ENCODE data around the gene RNF38. TPM values are rescaled to one million over a fixed set of nuclear protein-coding genes. Genes with fewer than 3 reads are reported as not detected.

RNF38 gene
- total RNA-seq, 1 experiment from 2014 or later = 10.8 TPM

GRCh38 chr9:36358486-36358885 is 41.6 kb downstream of the RNF38 start:
- Mint-ChIP-seq H3K36me3 (ENCODE audit: insufficient read depth, unreplicated experiment) (no peaks in the 10 kb centered on the region), H3K4me1 (ENCODE audit: low read depth, unreplicated experiment) (no peaks in the 10 kb centered on the region), H3K27ac (ENCODE audit: unreplicated experiment) (no peak overlapping the region), H3K4me3 (ENCODE audit: low read depth, unreplicated experiment) (no peak overlapping the region), H3K27me3 (ENCODE audit: unreplicated experiment) (no peaks in the 10 kb centered on the region), H3K9me3 (ENCODE audit: low read depth, unreplicated experiment) (no peaks in the 10 kb centered on the region)
- no peak for DNase-seq
- BruUV-seq (replicated peaks) = no TSS peak
- TF ChIP-seq CTCF (IDR thresholded peaks at IDR 0.05; ENCODE audit: unreplicated experiment) = no peak
- intact Hi-C loops (cut with micrococcal nuclease; ENCODE audit: unreplicated experiment) = no loop called here
- CTCF ChIA-PET = no interaction called here

- H3K9me3 Mint-ChIP-seq (ENCODE audit: low read depth, unreplicated experiment) = no peaks in the 10 kb centered on the region
- H3K4me1 Mint-ChIP-seq (ENCODE audit: low read depth, unreplicated experiment) = no peaks in the 10 kb centered on the region
- intact Hi-C loops (cut with micrococcal nuclease; ENCODE audit: unreplicated experiment) = no loop called here
- H3K36me3 Mint-ChIP-seq (ENCODE audit: insufficient read depth, unreplicated experiment) = no peaks in the 10 kb centered on the region
- H3K4me3 Mint-ChIP-seq (ENCODE audit: low read depth, unreplicated experiment) = no peak overlapping the region
- no peak for TF ChIP-seq CTCF (IDR thresholded peaks at IDR 0.05; ENCODE audit: unreplicated experiment)
- no TSS peak for BruUV-seq (replicated peaks)
- H3K27ac Mint-ChIP-seq (ENCODE audit: unreplicated experiment) = no peak overlapping the region
- no peak for DNase-seq
- H3K27me3 Mint-ChIP-seq (ENCODE audit: unreplicated experiment) = no peaks in the 10 kb centered on the region
- CTCF ChIA-PET = no interaction called here
Observed at GRCh38 chr9:36357639-36358038, 42.4 kb downstream of the RNF38 start.

- DNase-seq = no peak
- no peaks in the 10 kb centered on the region for H3K9me3 Mint-ChIP-seq (ENCODE audit: low read depth, unreplicated experiment)
- intact Hi-C loops (cut with micrococcal nuclease; ENCODE audit: unreplicated experiment) = no loop called here
- H3K27ac Mint-ChIP-seq (ENCODE audit: unreplicated experiment) = no peak overlapping the region
- no peaks in the 10 kb centered on the region for H3K4me1 Mint-ChIP-seq (ENCODE audit: low read depth, unreplicated experiment)
- BruUV-seq (replicated peaks) = no TSS peak
- CTCF ChIA-PET = interaction anchor here (0.6 kb wide), 1 partner anchor 189 kb away, joined by 3 read pairs; no protein-coding TSS in a partner anchor
- H3K36me3 Mint-ChIP-seq (ENCODE audit: insufficient read depth, unreplicated experiment) = no peaks in the 10 kb centered on the region
- no peaks in the 10 kb centered on the region for H3K27me3 Mint-ChIP-seq (ENCODE audit: unreplicated experiment)
- H3K4me3 Mint-ChIP-seq (ENCODE audit: low read depth, unreplicated experiment) = no peak overlapping the region
- TF ChIP-seq CTCF (IDR thresholded peaks at IDR 0.05; ENCODE audit: unreplicated experiment) = no peak
Observed at GRCh38 chr9:36346569-36346968, 53.5 kb downstream of the RNF38 start.

GRCh38 chr9:36345103-36345846 is 54.8 kb downstream of the RNF38 start:
- Mint-ChIP-seq H3K36me3 (ENCODE audit: insufficient read depth, unreplicated experiment) (no peaks in the 10 kb centered on the region), H3K27me3 (ENCODE audit: unreplicated experiment) (no peaks in the 10 kb centered on the region), H3K9me3 (ENCODE audit: low read depth, unreplicated experiment) (no peaks in the 10 kb centered on the region), H3K4me1 (ENCODE audit: low read depth, unreplicated experiment) (no peaks in the 10 kb centered on the region), H3K27ac (ENCODE audit: unreplicated experiment) (no peak overlapping the region), H3K4me3 (ENCODE audit: low read depth, unreplicated experiment) (no peak overlapping the region)
- DNase-seq = no peak
- CTCF ChIA-PET = no interaction called here
- BruUV-seq (replicated peaks) = no TSS peak
- intact Hi-C loops (cut with micrococcal nuclease; ENCODE audit: unreplicated experiment) = no loop called here
- TF ChIP-seq CTCF (IDR thresholded peaks at IDR 0.05; ENCODE audit: unreplicated experiment) = no peak

Data from Calu3 (cell line).